Measurements from ENCODE around the gene TRPM4.

Gene TRPM4

DNA sequence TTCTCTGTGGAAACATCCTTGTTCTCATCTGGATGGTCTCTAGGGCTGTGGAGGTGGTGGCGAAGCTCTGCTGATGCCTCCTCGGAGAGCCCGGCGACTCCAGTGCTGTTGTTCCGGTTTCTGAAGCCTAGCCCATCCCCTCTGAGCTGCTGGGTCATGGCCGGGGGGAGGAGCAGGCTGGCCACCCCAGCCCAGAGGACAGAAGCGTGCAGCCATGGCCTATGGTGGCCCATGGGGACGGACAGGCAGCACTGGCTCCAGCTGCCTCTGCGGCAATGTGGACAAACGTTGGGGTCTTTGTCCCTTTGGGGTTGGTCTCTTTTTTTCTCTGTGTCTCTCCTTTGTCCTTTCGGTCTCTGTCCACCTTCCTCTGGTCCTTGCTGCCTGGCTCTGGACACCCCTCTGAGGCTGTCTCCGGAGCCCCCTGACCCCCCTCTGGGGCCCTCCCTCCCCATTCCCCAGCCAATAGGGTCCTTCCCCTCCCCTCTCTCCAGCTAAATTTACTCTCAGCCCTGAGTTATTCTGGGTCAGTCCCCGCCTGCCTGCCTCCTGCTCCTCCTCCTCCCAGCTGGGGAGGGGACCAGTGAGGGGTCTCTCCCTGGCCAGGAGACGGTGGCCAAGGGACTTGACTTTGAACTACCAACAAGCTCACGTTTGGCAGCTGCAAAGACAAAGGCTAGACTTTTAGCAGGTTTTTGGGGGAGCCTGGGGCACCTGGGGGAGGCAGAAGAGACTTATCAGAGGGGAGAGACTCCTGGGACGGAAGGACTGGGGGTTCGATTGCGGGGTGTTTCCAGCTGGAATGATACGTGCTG lies 2.4 kb upstream of the TRPM4 start, which contains the start of gene HRC:
Gene HRC (minus strand): TSS at position 392 of the 815 bp plus-strand sequence. CDS start 159 bp downstream, at position 233.
- ChIA-PET CTCF (interaction anchor here (1.1 to 1.4 kb wide), 3 partner anchors 58 to 442 kb away, joined by 3 to 4 read pairs (median 3); no protein-coding TSS in a partner anchor), POLR2A (interaction anchor here (0.6 kb wide), 1 partner anchor 370 kb away, joined by 9 read pairs; no protein-coding TSS in a partner anchor)
- no peak for TF ChIP-seq CTCF (IDR thresholded peaks at IDR 0.05; ENCODE audit: control extremely low read depth, extremely low read depth, low read depth, missing control alignments)
- no peak for DNase-seq (ENCODE audit: extremely low spot score)

- no peak for TF ChIP-seq CTCF (IDR thresholded peaks at IDR 0.05; ENCODE audit: control extremely low read depth, extremely low read depth, low read depth, missing control alignments)
- no peak for DNase-seq (ENCODE audit: extremely low spot score)
Observed at GRCh38 chr19:49155820-49156346, 1.7 kb upstream of the TRPM4 start.

DNA sequence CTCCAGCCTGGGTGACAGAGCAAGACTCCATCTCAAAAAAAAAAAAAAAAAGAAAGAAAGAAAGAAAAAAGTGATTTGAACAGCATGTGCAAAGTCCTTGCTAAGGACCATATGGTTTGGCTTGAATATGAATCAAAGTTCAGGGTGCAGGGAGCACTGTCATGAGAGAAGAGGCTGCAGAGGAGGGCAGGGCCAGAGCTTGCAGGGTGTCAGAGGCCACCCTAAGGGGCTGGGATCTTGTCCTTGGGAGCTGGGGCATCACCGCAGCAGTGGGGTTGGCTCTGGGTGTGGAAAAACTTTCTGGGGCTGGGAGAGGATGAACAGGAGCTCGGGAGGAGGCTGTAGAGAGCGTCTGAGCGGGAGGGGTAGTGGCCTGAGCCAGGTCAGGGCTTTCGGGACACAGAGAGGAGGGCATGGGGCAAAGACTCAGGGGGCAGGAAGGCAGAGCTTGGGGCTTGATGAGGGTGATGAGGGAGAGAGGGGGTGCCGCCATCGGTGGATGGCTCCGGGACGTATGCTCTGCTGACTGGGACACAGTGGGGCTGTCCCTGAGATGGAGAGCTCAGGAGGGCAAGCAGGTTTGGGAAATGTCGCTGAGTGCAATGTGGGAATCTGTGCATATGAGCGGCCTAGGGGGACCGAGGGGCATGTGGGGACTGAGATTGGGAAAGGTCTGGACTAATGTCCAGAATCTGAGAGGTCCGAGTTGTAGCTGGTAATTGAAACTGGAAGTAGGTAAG lies 3.0 kb downstream of the TRPM4 start:
- CTCF ChIA-PET, result interaction anchor here (0.7 to 1.7 kb wide), 3 partner anchors 12 to 47 kb away, joined by 3 to 4 read pairs (median 3); no protein-coding TSS in a partner anchor
- no peak for DNase-seq (ENCODE audit: extremely low spot score)
- TF ChIP-seq CTCF (IDR thresholded peaks at IDR 0.05; ENCODE audit: control extremely low read depth, extremely low read depth, low read depth, missing control alignments), result no peak
- POLR2A ChIA-PET, result no interaction called here

More at GRCh38 chr19:49155820-49156346, 1.7 kb upstream of the TRPM4 start:
- ChIA-PET CTCF (interaction anchor here (1.1 to 1.4 kb wide), 3 partner anchors 59 to 443 kb away, joined by 3 to 4 read pairs (median 3); no protein-coding TSS in a partner anchor), POLR2A (interaction anchor here (0.6 kb wide), 1 partner anchor 370 kb away, joined by 9 read pairs; no protein-coding TSS in a partner anchor)

DNA sequence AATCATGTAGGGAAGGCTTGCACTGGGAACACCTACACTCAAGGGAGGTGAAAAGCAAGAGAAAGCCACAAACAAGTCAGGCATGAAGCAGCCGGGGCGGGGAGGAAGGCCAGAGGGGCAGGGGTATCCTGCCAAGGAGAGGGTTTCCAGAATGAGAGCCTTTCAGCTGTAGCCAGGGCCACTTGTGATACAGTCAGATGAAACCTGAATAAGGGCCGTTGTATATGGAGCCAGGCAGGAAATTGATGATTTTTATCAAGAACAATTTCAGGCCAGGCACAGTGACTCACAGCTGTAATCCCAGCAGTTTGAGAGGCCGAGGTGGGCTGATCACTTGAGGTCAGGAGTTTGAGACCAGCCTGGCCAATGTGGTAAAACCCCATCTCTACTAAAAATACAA lies 4.4 kb downstream of the TRPM4 start:
- TF ChIP-seq CTCF (IDR thresholded peaks at IDR 0.05; ENCODE audit: control extremely low read depth, extremely low read depth, low read depth, missing control alignments), result no peak
- no peak for DNase-seq (ENCODE audit: extremely low spot score)
- POLR2A ChIA-PET, result no interaction called here
- CTCF ChIA-PET, result interaction anchor here (2.8 kb wide), 1 partner anchor 64 kb away, joined by 10 read pairs; no protein-coding TSS in a partner anchor

DNA sequence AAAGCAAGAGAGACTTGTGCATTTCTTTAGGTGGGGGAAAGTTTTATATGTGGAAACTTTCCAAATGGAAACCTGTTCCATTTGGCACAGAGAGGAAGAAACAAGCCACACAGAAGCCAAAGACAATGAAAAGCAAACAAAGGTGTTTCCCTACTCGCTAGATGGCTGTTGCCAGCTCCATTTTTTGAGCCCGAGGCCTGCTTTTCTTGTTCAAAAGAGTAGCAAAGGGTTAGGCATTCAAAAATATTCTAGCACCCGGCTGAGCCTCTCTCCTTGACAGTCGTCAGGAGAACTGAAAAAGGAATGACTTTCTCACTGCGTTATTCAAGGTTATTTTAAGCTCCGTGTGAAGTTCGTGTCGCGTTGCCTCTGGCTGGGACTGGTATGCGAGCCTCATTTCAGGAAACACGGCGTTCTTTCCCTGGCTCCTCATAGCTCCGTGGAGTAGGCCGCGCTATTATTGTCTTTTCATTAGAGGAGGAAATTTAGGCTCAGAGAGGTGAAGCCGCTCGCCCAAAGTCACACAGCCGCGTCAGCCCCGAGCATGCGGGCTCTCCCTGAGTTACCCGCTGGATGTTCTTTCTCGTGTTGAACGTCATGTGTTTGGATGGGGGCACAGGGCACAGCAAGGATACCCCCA lies 7.6 kb downstream of the TRPM4 start:
- DNase-seq (ENCODE audit: extremely low spot score), result no peak
- TF ChIP-seq CTCF (IDR thresholded peaks at IDR 0.05; ENCODE audit: control extremely low read depth, extremely low read depth, low read depth, missing control alignments), result no peak
- CTCF ChIA-PET, result interaction anchor here (1.2 to 1.3 kb wide), 2 partner anchors 33 to 103 kb away, joined by 3 read pairs; no protein-coding TSS in a partner anchor
- POLR2A ChIA-PET, result no interaction called here
